WTC11 (cell line): Measurements from ENCODE around the gene CXCL8. TPM values are rescaled to one million over a fixed set of nuclear protein-coding genes. Genes with fewer than 3 reads are reported as not detected.

Experiments used
- ATAC-seq: fragments of 200-7000 bp; cut with Tn5 transposase; 2 replicates; pipeline ENCODE4 v1.10.0; 2021; ENCODE audit warnings: mild to moderate bottlenecking, moderate library complexity
- CTCF ChIA-PET: fragments of 300-600 bp; sonication (Branson Sonifier 250); formaldehyde crosslinking; loops from one replicate; lab custom pipeline; 2021; ENCODE audit warnings: antibody characterized with exemption; lab: Charles Lee
- POLR2A ChIA-PET: fragments of 350-600 bp; sonication (Branson Sonifier 250); formaldehyde crosslinking; loops from one replicate; lab custom pipeline; 2021; ENCODE audit warnings: antibody characterized with exemption; lab: Charles Lee
- DNase-seq: peaks from one replicate; pipeline ENCODE4 v3.0.0; 2021; ENCODE audit warnings: low spot score
- H3K27ac Mint-ChIP-seq: 2 replicates; pipeline ENCODE4 v1.8.0; 2021; ENCODE audit warnings: mixed read lengths
- H3K27me3 Mint-ChIP-seq: 2 replicates; pipeline ENCODE4 v1.8.0; 2021; ENCODE audit warnings: low read depth, mild to moderate bottlenecking, moderate library complexity, mixed read lengths
- H3K36me3 Mint-ChIP-seq: 2 replicates; pipeline ENCODE4 v1.8.0; 2021; ENCODE audit warnings: mixed read lengths
- H3K4me1 Mint-ChIP-seq: 2 replicates; pipeline ENCODE4 v1.8.0; 2022; ENCODE audit warnings: mixed read lengths
- H3K4me3 Mint-ChIP-seq: 2 replicates; pipeline ENCODE4 v1.8.0; 2021; ENCODE audit warnings: mild to moderate bottlenecking, moderate library complexity, mixed read lengths
- H3K9me3 Mint-ChIP-seq: 2 replicates; pipeline ENCODE4 v1.8.0; 2021; ENCODE audit warnings: mixed read lengths
- CBFB ChIP-seq: sonication (generic); formaldehyde crosslinking; IDR thresholded peaks from 2 replicates; pipeline ENCODE4 v1.8.1; 2022; ENCODE audit warnings: mild to moderate bottlenecking, low read depth, missing genetic modification reagents
- CREM ChIP-seq: sonication (generic); formaldehyde crosslinking; IDR thresholded peaks from 2 replicates; pipeline ENCODE4 v1.8.1; 2022; ENCODE audit warnings: mild to moderate bottlenecking, missing genetic modification reagents, moderate library complexity
- ELF4 ChIP-seq: sonication (generic); formaldehyde crosslinking; IDR thresholded peaks from 2 replicates; pipeline ENCODE4 v1.8.1; 2022; ENCODE audit warnings: low read depth, mild to moderate bottlenecking, moderate library complexity, missing genetic modification reagents
- MXD4 ChIP-seq: fragments of 250-450 bp; sonication (Bioruptor Pico); IDR thresholded peaks from 2 replicates; pipeline ENCODE4 v1.8.0; 2021; ENCODE audit warnings: mild to moderate bottlenecking, moderate library complexity, borderline replicate concordance
- NFE2L1 ChIP-seq: sonication (generic); formaldehyde crosslinking; IDR thresholded peaks from 2 replicates; pipeline ENCODE4 v1.8.1; 2023; ENCODE audit warnings: missing genetic modification reagents
- NR3C1 ChIP-seq: sonication (generic); formaldehyde crosslinking; conservative IDR thresholded peaks from 2 replicates; pipeline ENCODE4 v1.8.1; 2023; ENCODE audit warnings: low read depth, mild to moderate bottlenecking, missing genetic modification reagents
- SP1 ChIP-seq: sonication (generic); formaldehyde crosslinking; conservative IDR thresholded peaks from 2 replicates; pipeline ENCODE4 v1.8.1; 2022; ENCODE audit warnings: missing genetic modification reagents
- TP53 ChIP-seq: sonication (generic); formaldehyde crosslinking; IDR thresholded peaks from 2 replicates; pipeline ENCODE4 v1.8.1; 2023; ENCODE audit warnings: mild to moderate bottlenecking, missing genetic modification reagents
- ZNF121 ChIP-seq: sonication (generic); formaldehyde crosslinking; IDR thresholded peaks from 2 replicates; pipeline ENCODE4 v1.8.0; 2023; ENCODE audit warnings: missing genetic modification reagents
- ZNF138 ChIP-seq: sonication (generic); formaldehyde crosslinking; conservative IDR thresholded peaks from 2 replicates; pipeline ENCODE4 v1.8.1; 2022; ENCODE audit warnings: mild to moderate bottlenecking, moderate library complexity, missing genetic modification reagents
- ZNF317 ChIP-seq: sonication (generic); formaldehyde crosslinking; IDR thresholded peaks from 2 replicates; pipeline ENCODE4 v1.8.1; 2023; ENCODE audit warnings: low read depth, mild to moderate bottlenecking, moderate library complexity, missing genetic modification reagents, borderline replicate concordance
- ZNF396 ChIP-seq: fragments of 250-450 bp; sonication (Bioruptor Pico); IDR thresholded peaks from 2 replicates; pipeline ENCODE4 v1.8.0; 2021; ENCODE audit warnings: mild to moderate bottlenecking, moderate library complexity, borderline replicate concordance
- ZNF671 ChIP-seq: fragments of 250-450 bp; sonication (Bioruptor Pico); IDR thresholded peaks from 2 replicates; pipeline ENCODE4 v1.8.0; 2021; ENCODE audit warnings: mild to moderate bottlenecking
- total RNA-seq: library from RNA; stranded (reverse); gene quantifications from 3 replicates; pipeline ENCODE4 v1.2.3, GENCODE V29; 2021
- TF ChIP-seq, protein P1 (sequence below): fragments of 250-450 bp; sonication (Bioruptor Pico); IDR thresholded peaks from 2 replicates; pipeline ENCODE4 v1.9.0; 2021; ENCODE audit warnings: mild to moderate bottlenecking, borderline replicate concordance
- TF ChIP-seq, protein P2 (sequence below): sonication (generic); formaldehyde crosslinking; IDR thresholded peaks from 2 replicates; pipeline ENCODE4 v1.8.0; 2022; ENCODE audit warnings: mild to moderate bottlenecking, missing genetic modification reagents
- TF ChIP-seq, protein P3 (sequence below): sonication (generic); formaldehyde crosslinking; IDR thresholded peaks from 2 replicates; pipeline ENCODE4 v1.8.1; 2023; ENCODE audit warnings: mild to moderate bottlenecking, missing genetic modification reagents
- TF ChIP-seq, protein P4 (sequence below): sonication (generic); formaldehyde crosslinking; IDR thresholded peaks from 2 replicates; pipeline ENCODE4 v1.8.1; 2022; ENCODE audit warnings: mild to moderate bottlenecking, moderate library complexity, missing genetic modification reagents
- TF ChIP-seq, protein P5 (sequence below): sonication (generic); formaldehyde crosslinking; IDR thresholded peaks from 2 replicates; pipeline ENCODE4 v1.8.0; 2023; ENCODE audit warnings: missing genetic modification reagents, mild to moderate bottlenecking, borderline replicate concordance

CXCL8 gene
- total RNA-seq, 1 experiment from 2014 or later: not detected

DNA sequence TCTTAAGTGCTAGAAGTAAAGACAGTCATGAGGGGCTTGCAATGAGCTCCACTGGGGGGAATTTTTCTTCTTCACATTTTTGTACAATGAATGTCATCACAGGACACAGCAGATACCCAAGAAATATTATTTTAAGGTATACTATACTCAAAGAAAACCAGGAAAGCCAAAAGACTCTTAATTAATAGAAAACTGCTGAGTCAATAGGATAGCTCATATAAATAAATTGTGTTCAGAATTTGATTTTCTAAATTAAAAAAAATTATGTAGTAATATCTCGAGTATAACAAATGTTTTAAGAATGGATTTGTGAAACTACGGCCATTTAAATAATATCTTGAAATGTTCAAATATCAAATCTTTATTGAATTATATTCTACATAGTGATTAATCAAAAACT, 25.7 kb upstream of the CXCL8 start (continued):
- no peak for TF ChIP-seq ELF4 (CRISPR knock-in tag)
- no peak for TF ChIP-seq MXD4 (CRISPR knock-in tag)
- TF ChIP-seq ZNF121 (CRISPR knock-in tag): no peak
- no peak for TF ChIP-seq SP1 (CRISPR knock-in tag)
- TF ChIP-seq CBFB (CRISPR knock-in tag): no peak
- TF ChIP-seq, protein P1, sequence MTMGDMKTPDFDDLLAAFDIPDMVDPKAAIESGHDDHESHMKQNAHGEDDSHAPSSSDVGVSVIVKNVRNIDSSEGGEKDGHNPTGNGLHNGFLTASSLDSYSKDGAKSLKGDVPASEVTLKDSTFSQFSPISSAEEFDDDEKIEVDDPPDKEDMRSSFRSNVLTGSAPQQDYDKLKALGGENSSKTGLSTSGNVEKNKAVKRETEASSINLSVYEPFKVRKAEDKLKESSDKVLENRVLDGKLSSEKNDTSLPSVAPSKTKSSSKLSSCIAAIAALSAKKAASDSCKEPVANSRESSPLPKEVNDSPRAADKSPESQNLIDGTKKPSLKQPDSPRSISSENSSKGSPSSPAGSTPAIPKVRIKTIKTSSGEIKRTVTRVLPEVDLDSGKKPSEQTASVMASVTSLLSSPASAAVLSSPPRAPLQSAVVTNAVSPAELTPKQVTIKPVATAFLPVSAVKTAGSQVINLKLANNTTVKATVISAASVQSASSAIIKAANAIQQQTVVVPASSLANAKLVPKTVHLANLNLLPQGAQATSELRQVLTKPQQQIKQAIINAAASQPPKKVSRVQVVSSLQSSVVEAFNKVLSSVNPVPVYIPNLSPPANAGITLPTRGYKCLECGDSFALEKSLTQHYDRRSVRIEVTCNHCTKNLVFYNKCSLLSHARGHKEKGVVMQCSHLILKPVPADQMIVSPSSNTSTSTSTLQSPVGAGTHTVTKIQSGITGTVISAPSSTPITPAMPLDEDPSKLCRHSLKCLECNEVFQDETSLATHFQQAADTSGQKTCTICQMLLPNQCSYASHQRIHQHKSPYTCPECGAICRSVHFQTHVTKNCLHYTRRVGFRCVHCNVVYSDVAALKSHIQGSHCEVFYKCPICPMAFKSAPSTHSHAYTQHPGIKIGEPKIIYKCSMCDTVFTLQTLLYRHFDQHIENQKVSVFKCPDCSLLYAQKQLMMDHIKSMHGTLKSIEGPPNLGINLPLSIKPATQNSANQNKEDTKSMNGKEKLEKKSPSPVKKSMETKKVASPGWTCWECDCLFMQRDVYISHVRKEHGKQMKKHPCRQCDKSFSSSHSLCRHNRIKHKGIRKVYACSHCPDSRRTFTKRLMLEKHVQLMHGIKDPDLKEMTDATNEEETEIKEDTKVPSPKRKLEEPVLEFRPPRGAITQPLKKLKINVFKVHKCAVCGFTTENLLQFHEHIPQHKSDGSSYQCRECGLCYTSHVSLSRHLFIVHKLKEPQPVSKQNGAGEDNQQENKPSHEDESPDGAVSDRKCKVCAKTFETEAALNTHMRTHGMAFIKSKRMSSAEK (CRISPR knock-in tag): no peak
- TF ChIP-seq, protein P2, sequence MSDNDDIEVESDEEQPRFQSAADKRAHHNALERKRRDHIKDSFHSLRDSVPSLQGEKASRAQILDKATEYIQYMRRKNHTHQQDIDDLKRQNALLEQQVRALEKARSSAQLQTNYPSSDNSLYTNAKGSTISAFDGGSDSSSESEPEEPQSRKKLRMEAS (CRISPR knock-in tag): no peak
- no peak for TF ChIP-seq TP53 (CRISPR knock-in tag)
- no peak for TF ChIP-seq ZNF138 (CRISPR knock-in tag)
- TF ChIP-seq ZNF396 (CRISPR knock-in tag): no peak
- no peak for TF ChIP-seq NR3C1 (CRISPR knock-in tag)
- TF ChIP-seq, protein P3, sequence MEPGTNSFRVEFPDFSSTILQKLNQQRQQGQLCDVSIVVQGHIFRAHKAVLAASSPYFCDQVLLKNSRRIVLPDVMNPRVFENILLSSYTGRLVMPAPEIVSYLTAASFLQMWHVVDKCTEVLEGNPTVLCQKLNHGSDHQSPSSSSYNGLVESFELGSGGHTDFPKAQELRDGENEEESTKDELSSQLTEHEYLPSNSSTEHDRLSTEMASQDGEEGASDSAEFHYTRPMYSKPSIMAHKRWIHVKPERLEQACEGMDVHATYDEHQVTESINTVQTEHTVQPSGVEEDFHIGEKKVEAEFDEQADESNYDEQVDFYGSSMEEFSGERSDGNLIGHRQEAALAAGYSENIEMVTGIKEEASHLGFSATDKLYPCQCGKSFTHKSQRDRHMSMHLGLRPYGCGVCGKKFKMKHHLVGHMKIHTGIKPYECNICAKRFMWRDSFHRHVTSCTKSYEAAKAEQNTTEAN (CRISPR knock-in tag): no peak

DNA sequence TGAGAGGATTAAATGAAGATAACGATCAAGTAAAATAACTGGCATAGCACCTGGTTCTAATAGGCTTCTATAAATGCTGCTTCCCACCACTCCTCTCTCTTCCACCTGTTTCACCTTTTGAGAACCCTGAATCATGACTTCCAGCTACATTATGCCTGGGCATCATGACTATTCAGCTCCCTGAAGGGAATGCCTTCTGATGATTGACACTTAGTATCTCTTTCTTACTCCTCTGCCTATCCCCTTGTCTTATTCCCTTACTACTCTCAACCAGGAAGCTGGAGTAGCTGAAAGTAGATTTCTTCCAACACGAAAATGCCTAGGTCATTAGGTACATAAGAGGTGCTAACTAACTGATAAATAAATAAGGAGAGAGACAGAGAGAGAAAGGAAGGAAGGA, 24.7 kb upstream of the CXCL8 start:
- Mint-ChIP-seq H3K27ac (no peak overlapping the region), H3K9me3 (no peaks in the 10 kb centered on the region), H3K4me1 (peaks cover under 1% of the 10 kb centered on the region), H3K4me3 (no peak overlapping the region), H3K27me3 (no peaks in the 10 kb centered on the region), H3K36me3 (no peaks in the 10 kb centered on the region)
- ChIA-PET POLR2A (no interaction called here), CTCF (no interaction called here)
- DNase-seq (no peak), ATAC-seq (no peak)
- TF ChIP-seq, protein P4, sequence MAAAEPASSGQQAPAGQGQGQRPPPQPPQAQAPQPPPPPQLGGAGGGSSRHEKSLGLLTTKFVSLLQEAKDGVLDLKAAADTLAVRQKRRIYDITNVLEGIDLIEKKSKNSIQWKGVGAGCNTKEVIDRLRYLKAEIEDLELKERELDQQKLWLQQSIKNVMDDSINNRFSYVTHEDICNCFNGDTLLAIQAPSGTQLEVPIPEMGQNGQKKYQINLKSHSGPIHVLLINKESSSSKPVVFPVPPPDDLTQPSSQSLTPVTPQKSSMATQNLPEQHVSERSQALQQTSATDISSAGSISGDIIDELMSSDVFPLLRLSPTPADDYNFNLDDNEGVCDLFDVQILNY (CRISPR knock-in tag): no peak
- TF ChIP-seq, protein P5, sequence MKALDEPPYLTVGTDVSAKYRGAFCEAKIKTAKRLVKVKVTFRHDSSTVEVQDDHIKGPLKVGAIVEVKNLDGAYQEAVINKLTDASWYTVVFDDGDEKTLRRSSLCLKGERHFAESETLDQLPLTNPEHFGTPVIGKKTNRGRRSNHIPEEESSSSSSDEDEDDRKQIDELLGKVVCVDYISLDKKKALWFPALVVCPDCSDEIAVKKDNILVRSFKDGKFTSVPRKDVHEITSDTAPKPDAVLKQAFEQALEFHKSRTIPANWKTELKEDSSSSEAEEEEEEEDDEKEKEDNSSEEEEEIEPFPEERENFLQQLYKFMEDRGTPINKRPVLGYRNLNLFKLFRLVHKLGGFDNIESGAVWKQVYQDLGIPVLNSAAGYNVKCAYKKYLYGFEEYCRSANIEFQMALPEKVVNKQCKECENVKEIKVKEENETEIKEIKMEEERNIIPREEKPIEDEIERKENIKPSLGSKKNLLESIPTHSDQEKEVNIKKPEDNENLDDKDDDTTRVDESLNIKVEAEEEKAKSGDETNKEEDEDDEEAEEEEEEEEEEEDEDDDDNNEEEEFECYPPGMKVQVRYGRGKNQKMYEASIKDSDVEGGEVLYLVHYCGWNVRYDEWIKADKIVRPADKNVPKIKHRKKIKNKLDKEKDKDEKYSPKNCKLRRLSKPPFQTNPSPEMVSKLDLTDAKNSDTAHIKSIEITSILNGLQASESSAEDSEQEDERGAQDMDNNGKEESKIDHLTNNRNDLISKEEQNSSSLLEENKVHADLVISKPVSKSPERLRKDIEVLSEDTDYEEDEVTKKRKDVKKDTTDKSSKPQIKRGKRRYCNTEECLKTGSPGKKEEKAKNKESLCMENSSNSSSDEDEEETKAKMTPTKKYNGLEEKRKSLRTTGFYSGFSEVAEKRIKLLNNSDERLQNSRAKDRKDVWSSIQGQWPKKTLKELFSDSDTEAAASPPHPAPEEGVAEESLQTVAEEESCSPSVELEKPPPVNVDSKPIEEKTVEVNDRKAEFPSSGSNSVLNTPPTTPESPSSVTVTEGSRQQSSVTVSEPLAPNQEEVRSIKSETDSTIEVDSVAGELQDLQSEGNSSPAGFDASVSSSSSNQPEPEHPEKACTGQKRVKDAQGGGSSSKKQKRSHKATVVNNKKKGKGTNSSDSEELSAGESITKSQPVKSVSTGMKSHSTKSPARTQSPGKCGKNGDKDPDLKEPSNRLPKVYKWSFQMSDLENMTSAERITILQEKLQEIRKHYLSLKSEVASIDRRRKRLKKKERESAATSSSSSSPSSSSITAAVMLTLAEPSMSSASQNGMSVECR: no peak
- TF ChIP-seq ELF4 (CRISPR knock-in tag) (no peak), ZNF317 (CRISPR knock-in tag) (no peak), NFE2L1 (CRISPR knock-in tag) (no peak), ZNF671 (no peak), CREM (no peak)
- TF ChIP-seq, all 79 proteins: peak for 0
